RWPE2 (cell line): ENCODE results near the gene SLC13A1.

Experiments used
- ATAC-seq: fragments of 200-7000 bp; cut with Tn5 transposase; 3 replicates; pipeline ENCODE4 v1.9.1; 2021; ENCODE audit warnings: low read depth
- DNase-seq: peaks from one replicate; pipeline ENCODE4 v3.0.0-alpha.2; 2020; ENCODE audit warnings: low spot score
- H3K27ac ChIP-seq: fragments of 450-650 bp; 2 replicates; pipeline ENCODE4 v1.5.1; 2017; ENCODE audit warnings: mild to moderate bottlenecking; ENCODE audit not compliant: poor library complexity, severe bottlenecking
- H3K27me3 ChIP-seq: fragments of 250-450 bp; sonication (Bioruptor Pico); 2 replicates; pipeline ENCODE4 v1.5.1; 2021; ENCODE audit warnings: mild to moderate bottlenecking, moderate library complexity; ENCODE audit not compliant: insufficient read depth, poor library complexity, severe bottlenecking
- H3K36me3 ChIP-seq: fragments of 250-450 bp; sonication (Bioruptor Pico); 2 replicates; pipeline ENCODE4 v1.5.1; 2020; ENCODE audit warnings: low read depth, mild to moderate bottlenecking, moderate library complexity
- H3K4me1 ChIP-seq: fragments of 250-450 bp; sonication (Bioruptor Pico); 2 replicates; pipeline ENCODE4 v1.5.1; 2021; ENCODE audit warnings: mild to moderate bottlenecking, moderate library complexity; ENCODE audit not compliant: insufficient read depth, poor library complexity, severe bottlenecking
- H3K4me3 ChIP-seq: fragments of 250-450 bp; sonication (Bioruptor Pico); 2 replicates; pipeline ENCODE4 v1.5.1; 2021; ENCODE audit warnings: mild to moderate bottlenecking, moderate library complexity; ENCODE audit not compliant: severe bottlenecking
- H3K9me3 ChIP-seq: fragments of 250-450 bp; sonication (Bioruptor Pico); 2 replicates; pipeline ENCODE4 v1.5.1; 2021; ENCODE audit warnings: mild to moderate bottlenecking, moderate library complexity; ENCODE audit not compliant: severe bottlenecking
- CTCF ChIP-seq: fragments of 450-650 bp; IDR thresholded peaks from one replicate; pipeline ENCODE4 v1.5.1; 2017; ENCODE audit warnings: mild to moderate bottlenecking, moderate library complexity; ENCODE audit not compliant: poor library complexity, severe bottlenecking

The SLC13A1 gene

DNA sequence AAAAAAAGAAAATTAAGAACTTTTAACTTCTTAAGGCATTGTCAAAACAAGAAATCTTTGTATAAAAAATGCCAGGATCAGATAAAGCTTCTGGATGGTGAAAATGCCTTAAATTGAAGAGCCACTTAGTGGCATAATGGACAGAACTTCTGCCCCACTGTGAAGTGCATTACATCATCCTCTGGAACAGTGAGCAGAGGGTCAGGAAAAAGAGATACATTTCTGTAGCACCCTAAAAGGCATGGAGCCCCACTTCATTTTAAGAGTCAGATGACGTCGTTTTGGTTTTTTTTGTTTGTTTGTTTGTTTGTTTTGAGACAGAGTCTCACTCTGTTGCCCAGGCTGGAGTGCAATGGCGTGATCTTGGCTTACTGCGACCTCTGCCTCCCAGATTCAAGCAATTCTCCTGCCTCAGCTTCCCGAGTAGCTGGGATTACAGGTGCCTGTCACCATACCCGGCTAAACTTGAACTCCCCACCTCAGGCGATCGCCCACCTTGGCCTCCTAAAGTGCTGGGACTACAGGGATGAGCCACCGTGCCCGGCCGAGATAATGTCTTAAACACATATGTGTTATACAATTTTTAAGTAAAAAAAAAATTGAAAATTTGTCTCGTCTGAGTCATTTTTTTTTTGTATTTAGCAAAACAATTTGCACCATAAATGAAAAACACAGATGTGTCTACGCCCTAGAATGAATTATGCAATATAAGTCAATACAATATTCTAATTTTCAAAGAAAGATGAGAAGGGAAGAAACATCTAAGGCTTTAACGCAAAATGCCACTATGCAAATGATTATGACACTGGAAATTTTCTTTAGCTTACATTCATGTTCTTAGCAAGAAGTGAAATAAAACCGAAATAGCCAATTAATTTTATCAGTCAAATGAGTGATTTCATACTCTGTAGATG lies 29.2 kb downstream of the SLC13A1 start:
- DNase-seq = no peak

GRCh38 chr7:123169065-123169464 lies 30.7 kb downstream of the SLC13A1 start:
- Histone ChIP-seq H3K36me3 (no peaks in the 10 kb centered on the region), H3K4me3 (no peak overlapping the region), H3K4me1 (no peaks in the 10 kb centered on the region), H3K9me3 (no peaks in the 10 kb centered on the region), H3K27me3 (no peaks in the 10 kb centered on the region), H3K27ac (no peak overlapping the region)
- ATAC-seq (no peak), DNase-seq (no peak)
- TF ChIP-seq CTCF = no peak

More for the DNA sequence above, 29.2 kb downstream of the SLC13A1 start:
- Histone ChIP-seq H3K27ac (no peak overlapping the region), H3K27me3 (no peaks in the 10 kb centered on the region), H3K36me3 (no peaks in the 10 kb centered on the region), H3K9me3 (no peaks in the 10 kb centered on the region), H3K4me1 (no peaks in the 10 kb centered on the region), H3K4me3 (no peak overlapping the region)
- TF ChIP-seq CTCF = no peak
- ATAC-seq = no peak

GRCh38 chr7:123157606-123158005 lies 42.2 kb downstream of the SLC13A1 start:
- Histone ChIP-seq H3K36me3 (no peaks in the 10 kb centered on the region), H3K9me3 (no peaks in the 10 kb centered on the region), H3K4me1 (no peaks in the 10 kb centered on the region), H3K4me3 (no peak overlapping the region), H3K27me3 (no peaks in the 10 kb centered on the region), H3K27ac (no peak overlapping the region)
- DNase-seq (no peak), ATAC-seq (no peak)
- no peak for TF ChIP-seq CTCF

GRCh38 chr7:123155571-123155970 lies 44.2 kb downstream of the SLC13A1 start:
- no peak overlapping the region for H3K4me3 ChIP-seq
- H3K27me3 ChIP-seq = no peaks in the 10 kb centered on the region
- DNase-seq (no peak), ATAC-seq (no peak)
- no peak for TF ChIP-seq CTCF
- no peaks in the 10 kb centered on the region for H3K9me3 ChIP-seq
- H3K27ac ChIP-seq = no peak overlapping the region
- H3K4me1 ChIP-seq = no peaks in the 10 kb centered on the region
- H3K36me3 ChIP-seq = no peaks in the 10 kb centered on the region

DNA sequence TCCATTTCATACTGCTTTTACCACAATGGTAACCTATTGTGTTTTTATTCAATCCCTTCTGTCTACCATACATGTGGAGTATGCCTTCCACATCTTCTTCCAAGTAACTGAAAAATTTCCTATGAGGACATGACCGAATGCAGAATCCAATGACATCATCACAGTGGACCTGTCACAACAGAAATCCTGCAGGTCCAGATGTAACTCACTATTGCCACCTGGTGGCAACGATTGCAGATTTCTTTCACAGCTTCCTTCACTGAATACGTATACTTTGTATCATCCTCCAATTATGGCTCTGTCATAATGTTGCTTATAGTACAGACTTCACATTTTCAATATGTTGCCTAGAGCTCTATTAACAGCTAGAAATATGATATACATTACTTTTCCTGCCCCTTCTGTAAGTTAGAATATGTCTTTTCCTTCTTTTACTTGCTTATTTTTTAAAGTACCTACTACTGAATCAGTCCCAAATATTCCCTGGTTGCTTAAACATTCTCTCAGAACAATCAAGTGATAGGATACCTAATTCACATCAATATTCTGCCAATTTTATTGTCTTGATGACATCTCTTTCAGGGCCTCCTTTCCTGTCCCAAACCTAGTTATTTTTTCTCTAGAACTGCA lies 45.4 kb downstream of the SLC13A1 start:
- no peak overlapping the region for H3K4me3 ChIP-seq
- ATAC-seq (peak; percentile 87), DNase-seq (no peak)
- H3K4me1 ChIP-seq = no peaks in the 10 kb centered on the region
- H3K9me3 ChIP-seq = no peaks in the 10 kb centered on the region
- no peaks in the 10 kb centered on the region for H3K36me3 ChIP-seq
- no peak overlapping the region for H3K27ac ChIP-seq
- TF ChIP-seq CTCF = peak; percentile 89
- H3K27me3 ChIP-seq = no peaks in the 10 kb centered on the region
